HCT116 (cell line): ENCODE data around the gene KLK11. TPM values are rescaled to one million over a fixed set of nuclear protein-coding genes. Genes with fewer than 3 reads are reported as not detected.

Experiments
- ATAC-seq: fragments of 200-7000 bp; cut with Tn5 transposase; 2 replicates; pipeline ENCODE4 v1.9.1; 2020; ENCODE audit warnings: mild to moderate bottlenecking, moderate library complexity
- BruUV-seq: library from RNA; stranded (reverse); fragments of 400-500 nt; replicated peaks from 2 replicates; lab custom pipeline; 2021; lab: Mats Ljungman, UMichigan
- CTCF ChIA-PET: fragments of 300-600 bp; sonication (Branson Sonifier 250); formaldehyde crosslinking; loops from one replicate; lab custom pipeline; 2021; ENCODE audit warnings: antibody characterized with exemption; lab: Charles Lee
- POLR2A ChIA-PET: fragments of 300-600, 350-600 bp; sonication (Branson Sonifier 250); formaldehyde crosslinking; loops from one replicate; lab custom pipeline; 2021; ENCODE audit warnings: antibody characterized with exemption; lab: Charles Lee
- RAD21 ChIA-PET, 2 experiments: fragments of 300-600 bp; sonication (Branson Sonifier 250); formaldehyde crosslinking; loops; one replicate each; lab custom pipeline; 2023; ENCODE audit warnings: low total read pairs in 2 of 2; ENCODE audit not compliant: uncharacterized antibody in 2 of 2, unreplicated experiment in 2 of 2, low non-redundant PET in 1 of 2; lab: Charles Lee
- DNase-seq: peaks from one replicate; pipeline ENCODE4 v3.0.0-alpha.2; 2010; ENCODE audit warnings: low read depth, low spot score
- H2AFZ ChIP-seq: fragments of 200-600 bp; shearing (Covaris generic), sonication (generic); 2 replicates; pipeline ENCODE4 v1.6.1; 2017; ENCODE audit warnings: low read depth, mixed run types, mixed read lengths, antibody characterized with exemption, low read length; ENCODE audit not compliant: poor library complexity, severe bottlenecking
- H3K27ac ChIP-seq: 2 replicates; pipeline ENCODE4 v1.5.1; 2012; ENCODE audit warnings: low read depth, low read length
- H3K27me3 ChIP-seq: fragments of 200-600 bp; sonication (generic); 2 replicates; pipeline ENCODE4 v1.6.1; 2016; ENCODE audit warnings: mixed run types, low read length, mixed read lengths; ENCODE audit not compliant: insufficient read depth
- H3K36me3 ChIP-seq, 2 experiments: fragments of 200-500 bp in 1 of 2; fragments of 200-600 bp in 1 of 2; sonication (Bioruptor generic) in 1 of 2; sonication (generic) in 1 of 2; 2 replicates each; pipeline versions ENCODE4 v1.5.1 to v1.6.1; 2014 to 2016; ENCODE audit warnings: low read length in 2 of 2, inconsistent platforms in 1 of 2, mixed read lengths in 1 of 2, mixed run types in 1 of 2; ENCODE audit not compliant: insufficient read depth in 2 of 2, control insufficient read depth in 1 of 2
- H3K4me1 ChIP-seq, 2 experiments: fragments of 200-600 bp in 1 of 2; sonication (generic) in 1 of 2; 2 replicates each; pipeline versions ENCODE4 v1.5.1 to v1.6.1; 2012 to 2017; ENCODE audit warnings: low read length in 2 of 2, inconsistent platforms in 1 of 2, mild to moderate bottlenecking in 1 of 2, mixed read lengths in 1 of 2, mixed run types in 1 of 2, moderate library complexity in 1 of 2; ENCODE audit not compliant: insufficient read depth in 2 of 2, control insufficient read depth in 1 of 2
- H3K4me2 ChIP-seq: fragments of 200-600 bp; sonication (generic); 2 replicates; pipeline ENCODE4 v1.6.1; 2017; ENCODE audit warnings: mixed run types, low read length, mixed read lengths
- H3K4me3 ChIP-seq, 2 experiments: fragments of 200-600 bp in 1 of 2; sonication (generic) in 1 of 2; replicated peaks in 1 of 2; 2 replicates each; pipeline ENCODE4 v1.5.1; 2011 to 2016; ENCODE audit warnings: low read length in 2 of 2, control low read depth in 1 of 2, low read depth in 1 of 2, mild to moderate bottlenecking in 1 of 2, mixed read lengths in 1 of 2, mixed run types in 1 of 2
- H3K79me2 ChIP-seq: fragments of 200-600 bp; sonication (generic); 2 replicates; pipeline ENCODE4 v1.6.1; 2017; ENCODE audit warnings: mild to moderate bottlenecking, mixed run types, low read length, moderate library complexity, mixed read lengths; ENCODE audit not compliant: insufficient read depth
- H3K9ac ChIP-seq: fragments of 200-600 bp; sonication (generic); 2 replicates; pipeline ENCODE4 v1.6.1; 2016; ENCODE audit warnings: low read length, mixed read lengths
- H3K9me2 ChIP-seq: fragments of 200-600 bp; sonication (generic), shearing (Covaris generic); 2 replicates; pipeline ENCODE4 v1.6.1; 2017; ENCODE audit warnings: mixed run types, mild to moderate bottlenecking, moderate library complexity; ENCODE audit not compliant: insufficient read depth
- H3K9me3 ChIP-seq, 2 experiments: fragments of 200-500 bp in 1 of 2; fragments of 200-600 bp in 1 of 2; sonication (Bioruptor generic) in 1 of 2; sonication (generic) in 1 of 2; 2 replicates each; pipeline ENCODE4 v1.6.1; 2014 to 2017; ENCODE audit warnings: low read length in 2 of 2, mixed read lengths in 2 of 2, inconsistent platforms in 1 of 2, low read depth in 1 of 2, mild to moderate bottlenecking in 1 of 2, mixed run types in 1 of 2, moderate library complexity in 1 of 2; ENCODE audit not compliant: control insufficient read depth in 1 of 2, insufficient read depth in 1 of 2
- H4K20me1 ChIP-seq: fragments of 200-600 bp; sonication (generic), shearing (Covaris generic); 2 replicates; pipeline ENCODE4 v1.6.1; 2017; ENCODE audit warnings: mixed run types, mild to moderate bottlenecking, moderate library complexity; ENCODE audit not compliant: insufficient read depth
- EGR1 ChIP-seq: IDR thresholded peaks from 2 replicates; pipeline ENCODE4 v1.6.1; 2012; ENCODE audit warnings: low read depth
- EZH2phosphoT487 ChIP-seq: fragments of 200-600 bp; IDR thresholded peaks from 2 replicates; pipeline ENCODE4 v1.6.1; 2018; ENCODE audit warnings: antibody characterized with exemption, borderline replicate concordance
- FOSL1 ChIP-seq: IDR thresholded peaks from 2 replicates; pipeline ENCODE4 v1.6.1; 2012; ENCODE audit warnings: low read depth
- POLR2AphosphoS5 ChIP-seq: IDR thresholded peaks from 2 replicates; pipeline ENCODE4 v1.6.1; 2011; ENCODE audit warnings: mild to moderate bottlenecking, low read depth, low read length, moderate library complexity
- SIN3A ChIP-seq: IDR thresholded peaks from 2 replicates; pipeline ENCODE4 v1.6.1; 2012; ENCODE audit warnings: low read depth
- SP1 ChIP-seq: IDR thresholded peaks from 2 replicates; pipeline ENCODE4 v1.6.1; 2012; ENCODE audit warnings: low read depth
- YY1 ChIP-seq: IDR thresholded peaks from 2 replicates; pipeline ENCODE4 v1.6.1; 2011; ENCODE audit warnings: low read length, low read depth, moderate library complexity, mild to moderate bottlenecking; ENCODE audit not compliant: insufficient replicate concordance; ENCODE audit errors: extremely low read depth
- ZNF274 ChIP-seq: fragments of 200-500 bp; sonication (Bioruptor generic); IDR thresholded peaks from 2 replicates; pipeline ENCODE4 v1.6.1; 2014; ENCODE audit warnings: mild to moderate bottlenecking, low read depth, low read length, inconsistent platforms
- intact Hi-C: fragments of 100-400 bp; cut with micrococcal nuclease; formaldehyde crosslinking; loops from 2 replicates; pipeline ENCODE4 v1.10.0; 2022
- total RNA-seq: library from RNA; stranded (reverse); gene quantifications from one replicate; pipeline ENCODE4 v1.2.1, GENCODE V29; 2021; ENCODE audit not compliant: unreplicated experiment
- TF ChIP-seq, protein P1 (sequence below), 3 experiments: fragments of 200-600 bp in 1 of 3; sonication (generic) in 1 of 3; IDR thresholded peaks in 2 of 3; conservative IDR thresholded peaks in 1 of 3; 2 replicates each; pipeline ENCODE4 v1.5.1; 2012 to 2017; ENCODE audit warnings: low read depth in 2 of 3, low read length in 2 of 3, antibody characterized with exemption in 1 of 3, borderline replicate concordance in 1 of 3, control low read depth in 1 of 3, mild to moderate bottlenecking in 1 of 3, mixed read lengths in 1 of 3, mixed run types in 1 of 3, moderate library complexity in 1 of 3; ENCODE audit not compliant: insufficient read depth in 1 of 3

The KLK11 gene
- total RNA-seq, 1 experiment from 2014 or later = not detected

DNA sequence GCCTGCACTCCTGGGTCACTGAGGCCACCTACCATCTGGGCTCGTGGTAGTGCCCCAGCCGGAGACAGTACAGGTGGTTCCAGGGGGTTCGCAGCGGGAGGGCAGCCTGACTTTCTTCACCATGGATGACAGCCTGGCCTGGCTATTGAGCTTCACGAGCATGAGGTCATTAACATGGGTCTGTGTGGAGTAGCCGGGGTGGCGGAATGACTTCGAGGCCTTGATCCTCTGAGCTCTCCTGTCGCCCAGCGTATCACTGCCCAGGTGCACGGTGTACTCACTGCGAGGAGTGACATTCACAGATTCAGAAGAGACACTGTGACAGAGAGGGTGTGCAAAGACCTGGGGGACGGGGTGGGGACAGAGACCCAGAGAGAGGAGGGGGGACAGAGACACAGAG lies 46.2 kb downstream of the KLK11 start (continued):
- TF ChIP-seq YY1 (no peak), SP1 (no peak), ZNF274 (no peak)
- TF ChIP-seq, protein P1, sequence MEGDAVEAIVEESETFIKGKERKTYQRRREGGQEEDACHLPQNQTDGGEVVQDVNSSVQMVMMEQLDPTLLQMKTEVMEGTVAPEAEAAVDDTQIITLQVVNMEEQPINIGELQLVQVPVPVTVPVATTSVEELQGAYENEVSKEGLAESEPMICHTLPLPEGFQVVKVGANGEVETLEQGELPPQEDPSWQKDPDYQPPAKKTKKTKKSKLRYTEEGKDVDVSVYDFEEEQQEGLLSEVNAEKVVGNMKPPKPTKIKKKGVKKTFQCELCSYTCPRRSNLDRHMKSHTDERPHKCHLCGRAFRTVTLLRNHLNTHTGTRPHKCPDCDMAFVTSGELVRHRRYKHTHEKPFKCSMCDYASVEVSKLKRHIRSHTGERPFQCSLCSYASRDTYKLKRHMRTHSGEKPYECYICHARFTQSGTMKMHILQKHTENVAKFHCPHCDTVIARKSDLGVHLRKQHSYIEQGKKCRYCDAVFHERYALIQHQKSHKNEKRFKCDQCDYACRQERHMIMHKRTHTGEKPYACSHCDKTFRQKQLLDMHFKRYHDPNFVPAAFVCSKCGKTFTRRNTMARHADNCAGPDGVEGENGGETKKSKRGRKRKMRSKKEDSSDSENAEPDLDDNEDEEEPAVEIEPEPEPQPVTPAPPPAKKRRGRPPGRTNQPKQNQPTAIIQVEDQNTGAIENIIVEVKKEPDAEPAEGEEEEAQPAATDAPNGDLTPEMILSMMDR (IDR thresholded peaks at IDR 0.05 in 2 of 3, conservative IDR thresholded peaks at IDR 0.05 in 1 of 3; ENCODE audit: borderline replicate concordance in 1 of 3, insufficient read depth in 1 of 3, low read depth in 2 of 3, low read length in 2 of 3) = no peak
- TF ChIP-seq, all 23 proteins: peak for 0

DNA sequence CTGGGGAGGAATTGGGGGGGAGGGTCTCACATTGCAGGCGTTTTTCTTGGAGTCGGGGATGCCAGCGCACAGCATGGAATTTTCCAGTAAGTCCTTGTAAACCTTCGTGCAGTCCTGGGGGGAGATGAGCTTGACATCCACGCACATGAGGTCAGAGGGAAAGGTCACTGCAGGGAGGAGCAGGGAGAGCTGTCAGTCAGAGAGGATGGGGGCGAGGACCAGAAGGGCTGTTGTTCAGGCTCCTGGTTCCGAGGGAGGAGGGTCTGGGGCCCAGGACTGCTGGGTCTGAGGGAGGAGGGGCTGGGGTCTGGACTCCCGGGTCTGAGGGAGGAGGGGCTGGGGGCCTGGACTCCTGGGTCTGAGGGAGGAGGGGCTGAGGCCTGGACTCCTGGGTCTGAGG lies 46.7 kb downstream of the KLK11 start:
- TF ChIP-seq POLR2AphosphoS5 = no peak
- no peak for TF ChIP-seq SP1
- TF ChIP-seq EGR1 = no peak
- TF ChIP-seq FOSL1 = no peak
- TF ChIP-seq EZH2phosphoT487 = no peak
- no peak for TF ChIP-seq SIN3A
- H3K27me3 ChIP-seq = no peaks in the 10 kb centered on the region
- H3K9me2 ChIP-seq = no peaks in the 10 kb centered on the region
- BruUV-seq = no TSS peak
- H3K4me2 ChIP-seq = peak overlapping the region; percentile 48; the same call in 1 of the 2 replicates
- no peak overlapping the region for H2AFZ ChIP-seq
- H4K20me1 ChIP-seq = no peaks in the 10 kb centered on the region
- intact Hi-C loops = no loop called here
- CTCF ChIA-PET = interaction anchor here (0.9 kb wide), 1 partner anchor 20 kb away, joined by 4 read pairs; no protein-coding TSS in a partner anchor
- H3K79me2 ChIP-seq = no peaks in the 10 kb centered on the region
- no peak for ATAC-seq
- no peaks in the 10 kb centered on the region for H3K36me3 ChIP-seq
- no peak overlapping the region for H3K9ac ChIP-seq
- DNase-seq = no peak
- RAD21 ChIA-PET = no interaction called here
- H3K9me3 ChIP-seq = no peaks in the 10 kb centered on the region
- peaks cover 39 to 79% of the 10 kb centered on the region in 2 experiments for H3K4me1 ChIP-seq
- H3K4me3 ChIP-seq = no peak overlapping the region
- POLR2A ChIA-PET = no interaction called here
- H3K27ac ChIP-seq = no peak overlapping the region
